OCI-LY7 (cell line): Measurements from ENCODE around the gene SLC19A1. TPM values are rescaled to one million over a fixed set of nuclear protein-coding genes. Genes with fewer than 3 reads are reported as not detected.
"Not testable (repeated sequence)": the region's sequence is repeated elsewhere in the genome, so short reads cannot be mapped to it uniquely, and the experiment has no call there.

Experiments used
- BruUV-seq: library from RNA; stranded (reverse); fragments of 400-500 nt; replicated peaks from 2 replicates; lab custom pipeline; 2021; lab: Mats Ljungman, UMichigan
- CTCF ChIA-PET: fragments of 300-600 bp; sonication (Branson Sonifier 250); formaldehyde crosslinking; loops from one replicate; lab custom pipeline; 2022; ENCODE audit warnings: antibody characterized with exemption; ENCODE audit not compliant: unreplicated experiment; lab: Charles Lee
- POLR2A ChIA-PET: fragments of 300-600 bp; sonication (Branson Sonifier 250); formaldehyde crosslinking; loops from one replicate; lab custom pipeline; 2022; ENCODE audit warnings: antibody characterized with exemption; lab: Charles Lee
- DNase-seq: peaks from one replicate; pipeline ENCODE4 v3.0.0-alpha.2; 2015; ENCODE audit warnings: low spot score
- H2AFZ ChIP-seq: fragments of 200-600 bp; sonication (generic), shearing (Covaris generic); 2 replicates; pipeline ENCODE4 v1.6.1; 2014; ENCODE audit warnings: mild to moderate bottlenecking, antibody characterized with exemption, low read length, moderate library complexity
- H3K27ac ChIP-seq: fragments of 200-600 bp; sonication (generic); 2 replicates; pipeline ENCODE4 v1.5.1; 2014; ENCODE audit warnings: mixed run types, low read depth, mild to moderate bottlenecking, moderate library complexity, low read length, inconsistent platforms; ENCODE audit not compliant: poor library complexity, severe bottlenecking
- H3K36me3 ChIP-seq: fragments of 200-600 bp; sonication (generic); 2 replicates; pipeline ENCODE4 v1.6.1; 2014; ENCODE audit warnings: mild to moderate bottlenecking, antibody characterized with exemption, low read length, moderate library complexity, mixed read lengths; ENCODE audit not compliant: insufficient read depth
- H3K4me1 ChIP-seq: fragments of 200-600 bp; sonication (generic); 2 replicates; pipeline ENCODE4 v1.5.1; 2014; ENCODE audit warnings: mild to moderate bottlenecking, low read length; ENCODE audit not compliant: insufficient read depth, poor library complexity, severe bottlenecking
- H3K4me2 ChIP-seq: fragments of 200-600 bp; sonication (generic); 2 replicates; pipeline ENCODE4 v1.6.1; 2014; ENCODE audit warnings: mild to moderate bottlenecking, low read length
- H3K4me3 ChIP-seq: fragments of 200-600 bp; sonication (generic); 2 replicates; pipeline ENCODE4 v1.5.1; 2014; ENCODE audit warnings: mild to moderate bottlenecking, low read depth, low read length; ENCODE audit not compliant: poor library complexity, severe bottlenecking
- H3K79me2 ChIP-seq: fragments of 200-600 bp; sonication (generic); 2 replicates; pipeline ENCODE4 v1.6.1; 2016; ENCODE audit warnings: low read depth, mild to moderate bottlenecking, low read length, moderate library complexity, mixed read lengths; ENCODE audit not compliant: insufficient read depth
- H3K9me2 ChIP-seq: fragments of 200-600 bp; sonication (generic); 2 replicates; pipeline ENCODE4 v1.6.1; 2016; ENCODE audit warnings: mild to moderate bottlenecking, low read length, mixed read lengths; ENCODE audit not compliant: insufficient read depth
- H3K9me3 ChIP-seq: fragments of 200-600 bp; sonication (generic); 2 replicates; pipeline ENCODE4 v1.6.1; 2014; ENCODE audit warnings: mild to moderate bottlenecking, mixed run types, low read length, mixed read lengths
- H4K20me1 ChIP-seq: fragments of 200-600 bp; sonication (generic); 2 replicates; pipeline ENCODE4 v1.6.1; 2014; ENCODE audit warnings: mild to moderate bottlenecking, antibody characterized with exemption, low read length, moderate library complexity, mixed read lengths; ENCODE audit not compliant: insufficient read depth
- EZH2phosphoT487 ChIP-seq: fragments of 200-600 bp; sonication (generic); IDR thresholded peaks from 2 replicates; pipeline ENCODE4 v1.6.1; 2018; ENCODE audit warnings: low read depth, borderline replicate concordance, mild to moderate bottlenecking, mixed run types, antibody characterized with exemption, low read length, moderate library complexity, mixed read lengths
- intact Hi-C: fragments of 100-400 bp; cut with micrococcal nuclease; formaldehyde crosslinking; loops from one replicate; pipeline ENCODE4 v1.10.0; 2022; ENCODE audit not compliant: unreplicated experiment
- total RNA-seq, 2 experiments: library from RNA; depleted of rRNA in 1 of 2; stranded (reverse); fragments of >200 nt in 1 of 2; shearing (Covaris generic) in 1 of 2; gene quantifications; 2 replicates each; pipeline ENCODE4 v1.2.3, GENCODE V29; 2014 to 2022
- TF ChIP-seq, protein P1 (sequence below): fragments of 200-600 bp; sonication (generic); conservative IDR thresholded peaks from 2 replicates; pipeline ENCODE4 v1.5.1; 2014; ENCODE audit warnings: mild to moderate bottlenecking, antibody characterized with exemption, low read length, moderate library complexity, mixed read lengths

Gene SLC19A1
- total RNA-seq, 2 experiments from 2014 or later, result 17.9 to 41.2 TPM

DNA sequence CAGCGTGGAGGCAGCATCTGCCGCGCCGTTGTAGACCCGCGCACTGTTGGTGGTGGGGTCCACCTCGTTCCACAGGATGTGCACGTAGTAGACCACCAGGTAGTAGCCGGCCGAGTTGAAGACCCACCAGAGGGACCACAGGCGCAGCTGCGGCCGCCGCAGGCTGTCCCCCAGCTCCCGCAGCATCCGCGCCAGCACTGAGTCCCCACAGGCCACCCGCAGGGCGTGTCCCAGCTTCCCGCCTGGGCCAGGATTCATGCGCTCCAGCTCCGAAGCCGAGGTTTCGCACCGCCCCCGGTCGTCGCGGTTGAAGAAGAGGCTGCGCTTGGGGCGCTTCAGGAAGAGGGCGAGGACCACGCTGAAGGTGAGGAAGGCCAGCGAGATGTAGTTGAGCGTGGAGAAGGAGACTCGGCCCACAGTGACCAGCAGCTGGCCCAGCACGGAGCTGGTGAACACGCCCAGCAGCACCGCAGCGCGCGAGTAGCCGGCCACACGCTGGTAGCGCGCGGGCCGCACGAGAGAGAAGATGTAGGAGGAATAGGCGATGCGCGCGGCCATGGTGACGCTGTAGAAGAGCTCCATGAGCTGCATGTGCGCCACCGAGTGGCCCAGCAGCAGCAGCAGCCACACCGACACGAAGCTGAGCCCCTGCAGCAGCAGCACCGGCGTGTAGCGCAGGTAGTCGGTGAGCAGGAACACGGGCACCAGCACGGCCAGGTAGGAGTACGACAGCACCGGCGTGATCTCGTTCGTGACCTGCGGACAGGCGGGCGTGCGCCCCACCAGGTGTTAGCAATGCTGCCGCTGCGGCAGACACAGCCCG lies 10.6 kb downstream of the SLC19A1 start:
- Histone ChIP-seq H3K27ac (no peak overlapping the region), H3K4me3 (no peak overlapping the region), H4K20me1 (no peaks in the 10 kb centered on the region), H3K4me2 (no peak overlapping the region), H2AFZ (no peak overlapping the region), H3K9me3 (no peaks in the 10 kb centered on the region), H3K4me1 (no peaks in the 10 kb centered on the region), H3K79me2 (no peaks in the 10 kb centered on the region), H3K36me3 (peaks cover 19% of the 10 kb centered on the region), H3K9me2 (no peaks in the 10 kb centered on the region)
- ChIA-PET POLR2A (no interaction called here), CTCF (no interaction called here)
- BruUV-seq, result no TSS peak
- intact Hi-C loops, result no loop called here
- DNase-seq, result no peak
- TF ChIP-seq, protein P1, sequence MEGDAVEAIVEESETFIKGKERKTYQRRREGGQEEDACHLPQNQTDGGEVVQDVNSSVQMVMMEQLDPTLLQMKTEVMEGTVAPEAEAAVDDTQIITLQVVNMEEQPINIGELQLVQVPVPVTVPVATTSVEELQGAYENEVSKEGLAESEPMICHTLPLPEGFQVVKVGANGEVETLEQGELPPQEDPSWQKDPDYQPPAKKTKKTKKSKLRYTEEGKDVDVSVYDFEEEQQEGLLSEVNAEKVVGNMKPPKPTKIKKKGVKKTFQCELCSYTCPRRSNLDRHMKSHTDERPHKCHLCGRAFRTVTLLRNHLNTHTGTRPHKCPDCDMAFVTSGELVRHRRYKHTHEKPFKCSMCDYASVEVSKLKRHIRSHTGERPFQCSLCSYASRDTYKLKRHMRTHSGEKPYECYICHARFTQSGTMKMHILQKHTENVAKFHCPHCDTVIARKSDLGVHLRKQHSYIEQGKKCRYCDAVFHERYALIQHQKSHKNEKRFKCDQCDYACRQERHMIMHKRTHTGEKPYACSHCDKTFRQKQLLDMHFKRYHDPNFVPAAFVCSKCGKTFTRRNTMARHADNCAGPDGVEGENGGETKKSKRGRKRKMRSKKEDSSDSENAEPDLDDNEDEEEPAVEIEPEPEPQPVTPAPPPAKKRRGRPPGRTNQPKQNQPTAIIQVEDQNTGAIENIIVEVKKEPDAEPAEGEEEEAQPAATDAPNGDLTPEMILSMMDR, result no peak
- no peak for TF ChIP-seq EZH2phosphoT487

- POLR2A ChIA-PET, H3K9me2 ChIP-seq, H3K27ac ChIP-seq, H3K79me2 ChIP-seq, intact Hi-C loops, BruUV-seq, H3K4me1 ChIP-seq, H3K9me3 ChIP-seq, H3K4me3 ChIP-seq, H3K4me2 ChIP-seq, H4K20me1 ChIP-seq, CTCF ChIA-PET, DNase-seq, H2AFZ ChIP-seq: not testable (repeated sequence)
- peaks cover 22% of the 10 kb centered on the region for H3K36me3 ChIP-seq
These were observed 11.2 kb downstream of the SLC19A1 start for GRCh38 chr21:45531114-45531392.

- TF ChIP-seq, protein P1, result no peak
- TF ChIP-seq EZH2phosphoT487, result no peak
- Histone ChIP-seq H3K9me2 (no peaks in the 10 kb centered on the region), H3K4me3 (no peak overlapping the region), H2AFZ (no peak overlapping the region), H3K9me3 (no peaks in the 10 kb centered on the region), H3K4me1 (no peaks in the 10 kb centered on the region), H3K27ac (no peak overlapping the region), H4K20me1 (no peaks in the 10 kb centered on the region), H3K79me2 (no peaks in the 10 kb centered on the region), H3K36me3 (peaks cover 24% of the 10 kb centered on the region), H3K4me2 (no peak overlapping the region)
- intact Hi-C loops, result no loop called here
- no peak for DNase-seq
- ChIA-PET POLR2A (no interaction called here), CTCF (no interaction called here)
- no TSS peak for BruUV-seq
These were observed 11.7 kb downstream of the SLC19A1 start for GRCh38 chr21:45530423-45531113.
